ENCODE data around the gene ATXN1. TPM values are rescaled to one million over a fixed set of nuclear protein-coding genes. Genes with fewer than 3 reads are reported as not detected.

Gene ATXN1
- total RNA-seq, 4 donors from 2014 or later = 42.4 to 74.9 (median 52.1) TPM

DNA sequence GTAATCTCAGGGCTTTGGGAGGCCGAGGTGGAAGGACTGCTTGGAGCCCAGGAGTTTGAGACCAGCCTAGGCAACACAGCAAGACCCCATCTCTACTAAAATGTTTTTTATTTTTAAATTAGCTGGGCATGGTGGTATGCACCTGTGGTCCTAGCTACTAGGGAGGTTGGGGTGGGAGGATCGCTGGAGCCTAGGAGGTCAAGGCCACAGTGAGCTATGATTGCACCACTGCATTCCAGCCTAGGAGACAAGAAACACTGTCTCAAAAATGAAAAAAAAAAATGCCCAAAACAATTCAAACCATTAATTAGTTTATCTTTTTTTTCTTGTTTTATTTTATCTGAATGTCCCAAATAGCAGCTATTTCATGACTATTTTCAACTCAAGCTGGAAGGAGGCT is 437.1 kb downstream of the ATXN1 start:
- no peaks in the 10 kb centered on the region for H3K27me3 ChIP-seq
- no peak overlapping the region for H3K4me3 ChIP-seq
- H3K4me1 ChIP-seq = peaks cover 41 to 58% (median 54%) of the 10 kb centered on the region in 4 donors
- peak overlapping the region in 1 of 4 donors; percentile 67 for H3K27ac ChIP-seq (replicated peaks in 1 of 4)
- WGBS = 100% methylated on average over 2 of the region's 2 CpGs
- no peaks in the 10 kb centered on the region for H3K9me3 ChIP-seq
- H3K36me3 ChIP-seq = peaks cover 11 to 29% (median 24%) of the 10 kb centered on the region in 4 donors
- DNase-seq (ENCODE audit: extremely low spot score) = no peak
- no peak for TF ChIP-seq CTCF (IDR thresholded peaks at IDR 0.05)
- TF ChIP-seq POLR2A (IDR thresholded peaks at IDR 0.05; ENCODE audit: low read depth) = no peak
- TF ChIP-seq POLR2AphosphoS5 (IDR thresholded peaks at IDR 0.05) = no peak
- no peak for TF ChIP-seq EP300 (IDR thresholded peaks at IDR 0.05)
- intact Hi-C loops (cut with DNase I) = no loop called here

DNA sequence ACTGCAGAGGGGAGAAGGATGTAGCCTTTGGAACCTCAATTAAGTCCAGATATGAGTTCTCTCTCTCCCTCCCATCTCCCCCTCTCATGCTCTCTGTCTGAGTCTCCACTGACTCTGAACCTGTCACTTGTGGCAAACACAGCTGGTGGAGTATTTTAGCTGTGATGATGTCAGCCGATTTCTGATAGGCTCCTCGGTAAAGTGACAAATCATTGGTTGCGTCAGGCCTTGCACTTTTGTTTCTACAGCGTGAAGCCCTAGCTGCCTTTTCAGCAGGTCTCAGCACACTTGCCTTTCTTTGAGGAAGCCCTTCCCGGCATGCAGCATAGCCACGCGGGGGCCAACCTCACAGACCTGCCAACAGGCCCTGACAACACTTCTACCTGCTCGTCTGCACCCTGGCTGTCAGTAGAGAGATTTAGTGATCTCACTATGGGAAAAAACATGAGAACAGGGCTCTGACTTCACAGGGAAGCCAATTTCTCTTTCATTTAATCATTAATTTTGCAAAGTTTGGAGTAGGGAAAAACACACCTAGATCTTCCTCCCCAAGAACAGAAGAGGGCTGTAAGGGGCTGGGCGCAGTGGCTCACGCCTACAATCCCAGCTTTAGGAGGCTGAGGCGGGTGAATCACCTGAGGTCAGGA is 438.5 kb downstream of the ATXN1 start:
- no peak for DNase-seq (ENCODE audit: extremely low spot score)
- Histone ChIP-seq H3K4me1 (peaks cover 53 to 72% (median 66%) of the 10 kb centered on the region in 4 donors), H3K27me3 (no peaks in the 10 kb centered on the region), H3K4me3 (peak overlapping the region in 1 of 4 donors; percentile 11), H3K9me3 (no peaks in the 10 kb centered on the region), H3K36me3 (peaks cover 11 to 25% (median 20%) of the 10 kb centered on the region in 4 donors), H3K27ac (replicated peaks in 1 of 4) (peak overlapping the region; percentile 56 to 68 (median 67))
- intact Hi-C loops (cut with DNase I) = no loop called here
- WGBS = 48% methylated on average over 11 of the region's 11 CpGs
- TF ChIP-seq POLR2A (IDR thresholded peaks at IDR 0.05; ENCODE audit: low read depth) (no peak), POLR2AphosphoS5 (IDR thresholded peaks at IDR 0.05) (peak; percentile 62 to 63)

GRCh38 chr6:16321826-16322225 is 439.4 kb downstream of the ATXN1 start:
- intact Hi-C loops (cut with DNase I) = loop anchor here (2.0 kb wide), 1 partner anchor 77 kb away; no protein-coding TSS in a partner anchor
- Histone ChIP-seq H3K27ac (replicated peaks in 1 of 4) (no peak overlapping the region), H3K36me3 (peaks cover 2 to 16% (median 10%) of the 10 kb centered on the region in 4 donors), H3K9me3 (no peaks in the 10 kb centered on the region), H3K27me3 (no peaks in the 10 kb centered on the region), H3K4me3 (no peak overlapping the region), H3K4me1 (peaks cover 58 to 77% (median 72%) of the 10 kb centered on the region in 4 donors)
- 97% methylated on average over 11 of the region's 11 CpGs for WGBS
- no peak for DNase-seq (ENCODE audit: extremely low spot score)
- TF ChIP-seq CTCF (IDR thresholded peaks at IDR 0.05) = no peak
- TF ChIP-seq POLR2A (IDR thresholded peaks at IDR 0.05; ENCODE audit: low read depth) = no peak
- no peak for TF ChIP-seq EP300 (IDR thresholded peaks at IDR 0.05)
- TF ChIP-seq POLR2AphosphoS5 (IDR thresholded peaks at IDR 0.05) = no peak

- no peak for TF ChIP-seq CTCF (IDR thresholded peaks at IDR 0.05)
- no peak for TF ChIP-seq EP300 (IDR thresholded peaks at IDR 0.05)
- TF ChIP-seq POLR2AphosphoS5 (IDR thresholded peaks at IDR 0.05) = no peak
- TF ChIP-seq POLR2A (IDR thresholded peaks at IDR 0.05; ENCODE audit: low read depth) = no peak
- peaks cover 0 to 11% (median 5%) of the 10 kb centered on the region in 4 donors for H3K36me3 ChIP-seq
- H3K4me1 ChIP-seq = peaks cover 62 to 78% (median 74%) of the 10 kb centered on the region in 4 donors
- WGBS = 91% methylated on average over 7 of the region's 7 CpGs
- H3K27ac ChIP-seq (replicated peaks in 1 of 4) = peak overlapping the region; percentile 69 to 85 (median 81)
- intact Hi-C loops (cut with DNase I) = loop anchor here (2.0 kb wide), 1 partner anchor 77 kb away; no protein-coding TSS in a partner anchor
- H3K9me3 ChIP-seq = no peaks in the 10 kb centered on the region
- no peaks in the 10 kb centered on the region for H3K27me3 ChIP-seq
- H3K4me3 ChIP-seq = no peak overlapping the region
- DNase-seq (ENCODE audit: extremely low spot score) = no peak
Observed at GRCh38 chr6:16321341-16321710, 439.9 kb downstream of the ATXN1 start.

DNA sequence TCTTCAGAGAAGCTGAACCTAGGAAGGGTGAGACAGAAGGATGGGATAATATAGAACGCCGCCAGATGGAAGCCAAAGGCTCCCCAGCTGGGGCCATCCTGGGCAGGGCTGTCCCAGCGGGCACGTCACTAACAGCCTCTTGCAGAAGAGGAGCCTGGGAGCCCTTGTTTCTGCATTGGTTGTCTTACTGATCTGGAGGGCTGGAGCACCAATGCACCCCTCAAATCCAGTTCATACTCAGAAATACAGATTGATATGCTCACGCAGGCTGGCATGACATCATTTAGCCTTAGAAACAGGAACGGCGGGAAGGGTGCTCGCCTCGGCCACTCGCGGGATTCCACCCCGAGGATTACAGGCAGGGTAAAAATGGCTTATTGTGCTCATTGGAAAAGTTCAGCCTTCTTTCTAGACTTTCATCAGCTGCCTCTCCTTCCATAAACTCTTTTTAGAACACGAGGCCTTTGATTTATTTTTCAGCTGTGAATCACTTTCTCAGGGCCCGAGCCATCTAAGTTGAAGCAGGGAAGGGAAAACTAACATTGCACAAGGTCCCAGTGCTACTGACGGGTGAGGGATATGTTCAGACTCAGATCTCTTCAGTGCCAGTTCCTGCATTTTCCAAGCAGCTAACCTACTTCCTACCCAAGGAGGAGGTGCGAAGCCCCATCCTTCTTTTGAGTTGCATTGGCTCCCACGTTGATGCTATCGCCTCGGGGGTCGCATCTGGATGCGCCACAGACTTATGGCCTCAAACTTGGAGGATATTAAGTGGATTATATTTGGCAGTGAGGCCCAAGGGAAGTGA is 440.5 kb downstream of the ATXN1 start:
- H3K36me3 ChIP-seq = peaks cover 0 to 5% (median under 1%) of the 10 kb centered on the region in 4 donors
- 70% methylated on average over 18 of the region's 21 CpGs for WGBS
- intact Hi-C loops (cut with DNase I) = loop anchor here (2.0 kb wide), 1 partner anchor 76 kb away; no protein-coding TSS in a partner anchor
- H3K27me3 ChIP-seq = no peaks in the 10 kb centered on the region
- H3K27ac ChIP-seq (replicated peaks in 1 of 4) = peak overlapping the region; percentile 69 to 85 (median 81)
- H3K9me3 ChIP-seq = no peaks in the 10 kb centered on the region
- H3K4me3 ChIP-seq = peak overlapping the region; percentile 19 to 37 (median 30)
- DNase-seq (ENCODE audit: extremely low spot score) = no peak
- H3K4me1 ChIP-seq = peaks cover 63 to 78% (median 74%) of the 10 kb centered on the region in 4 donors
- TF ChIP-seq POLR2AphosphoS5 (IDR thresholded peaks at IDR 0.05) (peak; percentile 8 to 25), POLR2A (IDR thresholded peaks at IDR 0.05; ENCODE audit: low read depth) (no peak)
